Aorta (tissue), 5 donors: ENCODE measurements around the gene CNIH3. TPM values are rescaled to one million over a fixed set of nuclear protein-coding genes. Genes with fewer than 3 reads are reported as not detected.
A peak's percentile ranks its signal among the peaks of the same experiment; 100 is the strongest.

Experiments
- ATAC-seq: fragments of 200-7000 bp; cut with Tn5 transposase; one replicate; pipeline ENCODE4 v1.9.1; 2022; ENCODE audit warnings: moderate library complexity; ENCODE audit not compliant: low FRiP score
- DNase-seq, 2 donors: peaks; one replicate each; pipeline ENCODE4 v3.0.0-alpha.2; 2020
- H3K27ac ChIP-seq, 2 donors: one replicate each; pipeline ENCODE4 v1.5.1; 2013; ENCODE audit warnings: low read length in 2 of 2, mild to moderate bottlenecking in 2 of 2, moderate library complexity in 2 of 2, control low read depth in 1 of 2, inconsistent platforms in 1 of 2, low read depth in 1 of 2
- H3K27me3 ChIP-seq, 2 donors: one replicate each; pipeline ENCODE4 v1.6.1; 2013; ENCODE audit warnings: control low read depth in 1 of 2, low read length in 1 of 2, mild to moderate bottlenecking in 1 of 2, moderate library complexity in 1 of 2; ENCODE audit not compliant: insufficient read depth in 2 of 2, control insufficient read depth in 1 of 2
- H3K36me3 ChIP-seq, 2 donors: one replicate each; pipeline ENCODE4 v1.6.1; 2013; ENCODE audit warnings: control low read depth in 1 of 2, low read length in 1 of 2, mild to moderate bottlenecking in 1 of 2; ENCODE audit not compliant: insufficient read depth in 2 of 2, control insufficient read depth in 1 of 2
- H3K4me1 ChIP-seq, 2 donors: one replicate each; pipeline ENCODE4 v1.6.1; 2013; ENCODE audit warnings: low read length in 2 of 2, control low read depth in 1 of 2, mild to moderate bottlenecking in 1 of 2, moderate library complexity in 1 of 2; ENCODE audit not compliant: insufficient read depth in 2 of 2, control insufficient read depth in 1 of 2
- H3K4me3 ChIP-seq, 2 donors: one replicate each; pipeline ENCODE4 v1.5.1; 2013; ENCODE audit warnings: low read length in 2 of 2, control low read depth in 1 of 2, mild to moderate bottlenecking in 1 of 2
- H3K9me3 ChIP-seq: one replicate; pipeline ENCODE4 v1.6.1; 2013; ENCODE audit warnings: mild to moderate bottlenecking, low read length; ENCODE audit not compliant: control insufficient read depth
- WGBS, 2 donors: extraction: QIAGEN DNeasy Blood & Tissue Kit; methylation state at CpG; one replicate each; pipeline ENCODE4 v1.1.7; 2013; 5-methylcytosine and 5-hydroxymethylcytosine counted together
- intact Hi-C, 2 donors: fragments of 100-400 bp; cut with DNase I; formaldehyde crosslinking; loops; one replicate each; pipeline versions ENCODE4 v1.14.2 to v1.15.0; 2022
- polyA plus RNA-seq, 2 donors: library from polyadenylated mRNA; stranded (reverse); fragments of 200-250 nt; gene quantifications; one replicate each; pipeline ENCODE4 v1.2.3, GENCODE V29; 2013
- total RNA-seq, 2 donors: library from RNA; stranded (reverse); fragmentation: NEBNext Ultra II Directional; extraction: Animal tissue kit (Norgen Biotek cat#: 25700); gene quantifications; one replicate each; pipeline ENCODE4 v1.2.1, GENCODE V29; 2021
- donor health status: healthy with polysubstance abuse.
- donor health status: Bipolar disorder and iron deficiency.
- donor health status: DM: no; HTN: no; CAD: no.
- donor health status: DM: no; HTN: no; CAD: no.
- donor health status: DM: yes; HTN: yes; CAD: no.

CNIH3 gene
- total and polyA plus RNA-seq, 4 donors: 2.4 to 8.2 (median 3.3) TPM

GRCh38 chr1:224621813-224622682 is 5.9 kb downstream of the CNIH3 start:
- DNase-seq: no peak
- peaks cover 0 to 2% of the 10 kb centered on the region in 2 donors for H3K27me3 ChIP-seq
- 63 to 66% methylated on average over 7 of the region's 7 CpGs for WGBS, 2 donors
- H3K4me1 ChIP-seq: no peaks in the 10 kb centered on the region
- intact Hi-C loops: no loop called here
- ATAC-seq: no peak
- H3K36me3 ChIP-seq: no peaks in the 10 kb centered on the region
- no peak overlapping the region for H3K27ac ChIP-seq
- no peaks in the 10 kb centered on the region for H3K9me3 ChIP-seq
- H3K4me3 ChIP-seq: no peak overlapping the region

- H3K4me3 ChIP-seq: no peak overlapping the region
- H3K36me3 ChIP-seq: no peaks in the 10 kb centered on the region
- peaks cover 0 to 2% of the 10 kb centered on the region in 2 donors for H3K27me3 ChIP-seq
- ATAC-seq (no peak), DNase-seq (no peak)
- no peaks in the 10 kb centered on the region for H3K9me3 ChIP-seq
- intact Hi-C loops: no loop called here
- H3K4me1 ChIP-seq: no peaks in the 10 kb centered on the region
- 96 to 97% methylated on average over 2 of the region's 2 CpGs for WGBS, 2 donors
- no peak overlapping the region for H3K27ac ChIP-seq
These were observed 6.7 kb downstream of the CNIH3 start for GRCh38 chr1:224622831-224623230.

- Histone ChIP-seq H3K27me3 (peaks cover 0 to 2% of the 10 kb centered on the region in 2 donors), H3K4me1 (no peaks in the 10 kb centered on the region), H3K4me3 (no peak overlapping the region), H3K36me3 (no peaks in the 10 kb centered on the region), H3K27ac (no peak overlapping the region), H3K9me3 (no peaks in the 10 kb centered on the region)
- ATAC-seq (no peak), DNase-seq (no peak)
- intact Hi-C loops: no loop called here
- 78 to 85% methylated on average over 5 of the region's 5 CpGs for WGBS, 2 donors
These were observed 7.2 kb downstream of the CNIH3 start for GRCh38 chr1:224623310-224623714.

- no peak overlapping the region for H3K4me3 ChIP-seq
These were observed 7.7 kb downstream of the CNIH3 start for GRCh38 chr1:224623743-224624333.

GRCh38 chr1:224624432-224624831 is 8.3 kb downstream of the CNIH3 start:
- no peak for ATAC-seq
- Histone ChIP-seq H3K4me1 (no peaks in the 10 kb centered on the region), H3K27me3 (no peaks in the 10 kb centered on the region), H3K36me3 (no peaks in the 10 kb centered on the region), H3K9me3 (no peaks in the 10 kb centered on the region), H3K27ac (no peak overlapping the region), H3K4me3 (no peak overlapping the region)
- WGBS, 2 donors: 82 to 84% methylated on average over 4 of the region's 4 CpGs
- no peak for DNase-seq
- intact Hi-C loops: no loop called here

More at GRCh38 chr1:224623743-224624333, 7.7 kb downstream of the CNIH3 start:
- intact Hi-C loops: no loop called here
- Histone ChIP-seq H3K27ac (no peak overlapping the region), H3K4me1 (no peaks in the 10 kb centered on the region), H3K9me3 (no peaks in the 10 kb centered on the region), H3K27me3 (no peaks in the 10 kb centered on the region), H3K36me3 (no peaks in the 10 kb centered on the region)
- ATAC-seq (no peak), DNase-seq (no peak)
- 63 to 66% methylated on average over 7 of the region's 7 CpGs for WGBS, 2 donors

GRCh38 chr1:224626042-224626441 is 9.9 kb downstream of the CNIH3 start:
- Histone ChIP-seq H3K4me3 (no peak overlapping the region), H3K27me3 (no peaks in the 10 kb centered on the region), H3K9me3 (no peaks in the 10 kb centered on the region), H3K4me1 (no peaks in the 10 kb centered on the region), H3K27ac (no peak overlapping the region), H3K36me3 (no peaks in the 10 kb centered on the region)
- WGBS, 2 donors: 88 to 97% methylated on average over 1 of the region's 1 CpG
- intact Hi-C loops: no loop called here
- DNase-seq: no peak
- no peak for ATAC-seq

GRCh38 chr1:224629965-224630364 is 13.8 kb downstream of the CNIH3 start:
- Histone ChIP-seq H3K27me3 (no peaks in the 10 kb centered on the region), H3K4me1 (no peaks in the 10 kb centered on the region), H3K9me3 (no peaks in the 10 kb centered on the region), H3K27ac (no peak overlapping the region), H3K36me3 (no peaks in the 10 kb centered on the region), H3K4me3 (no peak overlapping the region)
- ATAC-seq (no peak), DNase-seq (peak in 1 of 2 donors; percentile 0)
- intact Hi-C loops: no loop called here
- WGBS, 2 donors: 81 to 84% methylated on average over 4 of the region's 4 CpGs

- no peak for DNase-seq
- H3K4me1 ChIP-seq: no peaks in the 10 kb centered on the region
- intact Hi-C loops: no loop called here
- ATAC-seq: no peak
- no peaks in the 10 kb centered on the region for H3K36me3 ChIP-seq
- H3K27ac ChIP-seq: no peak overlapping the region
- no peak overlapping the region for H3K4me3 ChIP-seq
- H3K27me3 ChIP-seq: no peaks in the 10 kb centered on the region
- 34 to 36% methylated on average over 6 of the region's 6 CpGs for WGBS, 2 donors
- no peaks in the 10 kb centered on the region for H3K9me3 ChIP-seq
These were observed 15.5 kb downstream of the CNIH3 start for GRCh38 chr1:224631462-224632115.
